Choroid plexus epithelial cell (primary cell): Measurements from ENCODE around the gene RHOB.

ENCODE experiments used
- DNase-seq: peaks from one replicate; pipeline ENCODE4 v3.0.0-alpha.2; 2010; ENCODE audit warnings: low read depth
- H3K4me3 ChIP-seq: 2 replicates; pipeline ENCODE4 v1.5.1; 2011; ENCODE audit warnings: low read depth, mild to moderate bottlenecking, control low read depth, low read length, moderate library complexity
- CTCF ChIP-seq: conservative IDR thresholded peaks from 2 replicates; pipeline ENCODE4 v1.5.1; 2011; ENCODE audit warnings: low read depth, mild to moderate bottlenecking, control low read depth, inconsistent platforms, low read length, moderate library complexity

Gene RHOB

GRCh38 chr2:20452551-20452950 lies 5.7 kb downstream of the RHOB start:
- no peak overlapping the region for H3K4me3 ChIP-seq
- DNase-seq, result peak; percentile 85
- peak; percentile 69 for TF ChIP-seq CTCF

DNA sequence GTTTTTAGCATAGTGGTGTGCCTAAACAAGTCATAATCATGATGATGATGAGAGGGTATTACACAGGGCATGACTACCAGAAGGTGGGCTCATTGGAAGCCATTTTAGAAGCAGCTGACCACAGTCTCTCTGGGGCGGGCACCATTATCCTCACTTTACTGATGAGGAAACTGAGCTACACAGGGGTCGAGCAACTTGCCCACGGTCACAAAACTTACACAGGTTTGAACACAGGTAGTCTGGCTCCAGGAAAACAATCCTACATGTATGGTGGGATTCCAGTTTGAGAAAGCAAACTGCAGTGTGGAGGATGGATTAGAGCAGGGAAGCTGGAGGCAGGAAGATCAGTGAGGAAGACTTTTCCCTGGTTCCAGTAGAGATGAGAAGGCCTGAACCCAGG lies 6.2 kb downstream of the RHOB start:
- H3K4me3 ChIP-seq, result no peak overlapping the region
- TF ChIP-seq CTCF, result no peak
- DNase-seq, result no peak

- no peak for TF ChIP-seq CTCF
- no peak for DNase-seq
- H3K4me3 ChIP-seq, result no peak overlapping the region
Measured at GRCh38 chr2:20454036-20454981, 7.4 kb downstream of the RHOB start.

DNA sequence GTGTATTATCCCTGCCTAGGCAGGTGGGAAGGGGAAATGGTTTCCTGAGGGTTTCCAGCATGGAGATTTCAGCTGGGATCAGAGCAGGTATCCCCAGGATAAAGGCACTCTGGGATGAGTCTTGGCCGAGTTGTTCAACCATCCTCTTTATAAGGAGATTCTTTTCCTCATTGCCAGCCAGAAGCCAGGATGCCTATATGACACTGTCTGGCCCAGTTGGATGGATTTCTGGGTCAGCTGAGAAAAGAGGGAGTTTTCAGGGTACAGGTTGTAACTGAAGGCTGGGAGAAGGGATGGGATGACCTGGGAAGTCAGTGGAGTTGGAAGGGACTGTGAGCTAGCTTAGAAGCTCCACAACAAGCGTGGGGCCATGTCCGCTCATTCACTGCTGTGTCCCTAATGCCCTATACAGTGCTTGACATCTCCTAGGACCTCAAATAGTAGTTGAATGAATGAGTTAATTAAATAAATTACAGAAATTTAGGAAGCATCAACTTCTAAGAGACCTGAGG lies 8.3 kb downstream of the RHOB start:
- no peak for TF ChIP-seq CTCF
- DNase-seq, result no peak
- no peak overlapping the region for H3K4me3 ChIP-seq

- no peak overlapping the region for H3K4me3 ChIP-seq
- DNase-seq, result no peak
- no peak for TF ChIP-seq CTCF
Measured at GRCh38 chr2:20456116-20456571, 9.3 kb downstream of the RHOB start.

DNA sequence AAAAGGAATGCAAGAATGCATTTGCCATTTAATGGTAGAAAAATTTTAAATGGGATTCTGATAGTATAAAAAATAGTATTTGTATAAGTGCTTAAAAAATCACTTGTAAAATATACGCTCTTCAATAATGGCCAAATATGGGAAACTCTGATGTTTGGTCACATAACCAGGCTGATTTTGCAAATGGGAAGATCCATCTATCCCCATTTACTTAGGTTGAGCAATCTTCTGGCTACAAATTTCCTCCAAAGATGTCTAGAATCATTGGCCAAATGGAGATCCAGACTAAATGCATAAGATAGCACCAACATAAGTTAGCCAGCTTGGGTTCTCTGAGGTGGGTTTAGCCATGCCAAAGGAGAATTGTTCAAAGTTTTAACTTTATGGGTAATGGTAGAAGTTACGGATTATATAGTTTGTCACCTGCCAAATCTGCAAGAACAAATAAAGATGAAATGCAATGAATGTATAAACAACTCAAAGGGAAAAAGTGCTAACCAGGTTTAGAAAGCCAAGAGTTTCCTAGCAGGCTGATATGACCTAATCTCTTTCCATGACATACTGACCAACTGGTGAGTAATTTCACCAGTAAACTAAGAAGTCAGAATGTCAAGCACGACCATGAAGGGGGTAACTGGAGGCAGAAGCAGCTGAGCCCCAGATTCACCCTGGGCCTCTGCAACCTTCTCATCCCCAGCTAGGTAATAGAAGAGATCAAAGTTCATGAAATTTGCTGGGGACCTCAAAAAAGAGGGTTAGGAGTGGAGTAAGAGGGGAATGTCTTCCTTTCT lies 10.0 kb downstream of the RHOB start:
- TF ChIP-seq CTCF, result no peak
- H3K4me3 ChIP-seq, result no peak overlapping the region
- DNase-seq, result peak; percentile 43
